Measurements from ENCODE around the gene DNPEP.
"Not testable (repeated sequence)": the region's sequence is repeated elsewhere in the genome, so short reads cannot be mapped to it uniquely, and the experiment has no call there.

DNPEP gene

GRCh38 chr2:219399716-219400478, 12.2 kb upstream of the DNPEP start:
- H3K4me3 ChIP-seq (ENCODE audit: low read length), result no peak overlapping the region
- TF ChIP-seq, protein P1, sequence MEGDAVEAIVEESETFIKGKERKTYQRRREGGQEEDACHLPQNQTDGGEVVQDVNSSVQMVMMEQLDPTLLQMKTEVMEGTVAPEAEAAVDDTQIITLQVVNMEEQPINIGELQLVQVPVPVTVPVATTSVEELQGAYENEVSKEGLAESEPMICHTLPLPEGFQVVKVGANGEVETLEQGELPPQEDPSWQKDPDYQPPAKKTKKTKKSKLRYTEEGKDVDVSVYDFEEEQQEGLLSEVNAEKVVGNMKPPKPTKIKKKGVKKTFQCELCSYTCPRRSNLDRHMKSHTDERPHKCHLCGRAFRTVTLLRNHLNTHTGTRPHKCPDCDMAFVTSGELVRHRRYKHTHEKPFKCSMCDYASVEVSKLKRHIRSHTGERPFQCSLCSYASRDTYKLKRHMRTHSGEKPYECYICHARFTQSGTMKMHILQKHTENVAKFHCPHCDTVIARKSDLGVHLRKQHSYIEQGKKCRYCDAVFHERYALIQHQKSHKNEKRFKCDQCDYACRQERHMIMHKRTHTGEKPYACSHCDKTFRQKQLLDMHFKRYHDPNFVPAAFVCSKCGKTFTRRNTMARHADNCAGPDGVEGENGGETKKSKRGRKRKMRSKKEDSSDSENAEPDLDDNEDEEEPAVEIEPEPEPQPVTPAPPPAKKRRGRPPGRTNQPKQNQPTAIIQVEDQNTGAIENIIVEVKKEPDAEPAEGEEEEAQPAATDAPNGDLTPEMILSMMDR (conservative IDR thresholded peaks at IDR 0.05; ENCODE audit: low read depth, low read length), result no peak
- no peak for DNase-seq (ENCODE audit: low read depth)

DNA sequence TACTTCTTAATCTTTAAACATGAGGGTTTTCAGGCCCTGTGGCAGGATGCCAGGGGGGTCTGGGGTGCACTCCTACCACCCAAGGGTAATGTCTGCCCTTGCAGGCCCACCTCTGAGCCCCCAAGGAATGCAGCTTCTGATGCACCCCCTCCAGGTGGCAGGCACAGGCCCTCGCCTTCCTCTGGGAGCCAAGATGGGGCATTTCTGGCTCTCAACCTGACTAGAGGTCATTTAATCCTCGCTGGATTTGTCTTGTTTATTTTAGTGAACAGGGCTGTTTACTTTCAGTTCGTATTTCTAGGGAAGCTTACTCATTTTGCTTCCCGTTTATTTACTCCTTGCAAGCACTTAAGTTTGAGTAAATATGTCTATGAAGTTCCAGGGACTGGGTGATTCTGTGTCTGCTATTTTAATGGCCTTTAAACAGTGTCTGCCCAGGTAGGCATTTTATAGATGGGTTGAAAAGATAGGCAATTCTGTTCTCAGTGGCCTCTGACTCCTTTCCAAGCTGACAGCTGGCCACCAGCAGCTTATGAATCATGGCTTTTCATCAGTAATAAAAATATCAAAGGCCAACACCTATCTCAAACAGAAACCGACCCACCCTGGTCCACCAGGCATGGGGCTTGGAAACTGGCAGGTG, 11.1 kb upstream of the DNPEP start:
- DNase-seq (ENCODE audit: low read depth), result no peak
- H3K4me3 ChIP-seq (ENCODE audit: low read length), result no peak overlapping the region
- TF ChIP-seq, protein P1 (conservative IDR thresholded peaks at IDR 0.05; ENCODE audit: low read depth, low read length), result no peak

DNA sequence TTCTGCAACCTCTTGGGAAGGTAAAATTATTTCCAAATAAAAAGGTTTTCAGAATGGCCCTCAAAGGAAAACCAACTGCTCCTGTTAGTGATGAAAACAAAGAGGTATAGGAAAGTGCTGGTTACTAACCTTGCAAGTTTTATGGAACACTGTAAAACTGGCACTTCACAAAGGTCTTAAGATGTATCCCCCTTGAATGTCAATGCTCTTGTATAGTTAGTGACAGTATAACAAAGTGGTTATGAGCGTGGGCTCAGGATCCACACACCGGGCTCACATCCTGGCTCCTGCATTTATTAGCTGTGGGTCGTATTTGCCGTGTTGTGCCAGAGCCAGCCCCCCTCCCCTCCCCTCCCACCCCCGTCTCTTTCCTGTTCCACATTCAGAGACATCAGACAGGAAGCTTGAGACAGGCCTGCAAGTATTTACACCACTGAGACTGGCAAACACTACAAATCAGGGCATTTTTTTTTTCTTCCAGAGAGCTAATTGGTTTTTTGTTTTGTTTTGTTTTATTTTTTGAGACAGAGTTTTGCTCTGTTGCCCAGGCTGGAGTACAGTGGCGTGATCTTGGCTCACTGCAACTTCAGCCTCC, 9.2 kb upstream of the DNPEP start:
- no peak overlapping the region for H3K4me3 ChIP-seq (ENCODE audit: low read length)
- TF ChIP-seq, protein P1 (conservative IDR thresholded peaks at IDR 0.05; ENCODE audit: low read depth, low read length), result no peak
- no peak for DNase-seq (ENCODE audit: low read depth)

DNA sequence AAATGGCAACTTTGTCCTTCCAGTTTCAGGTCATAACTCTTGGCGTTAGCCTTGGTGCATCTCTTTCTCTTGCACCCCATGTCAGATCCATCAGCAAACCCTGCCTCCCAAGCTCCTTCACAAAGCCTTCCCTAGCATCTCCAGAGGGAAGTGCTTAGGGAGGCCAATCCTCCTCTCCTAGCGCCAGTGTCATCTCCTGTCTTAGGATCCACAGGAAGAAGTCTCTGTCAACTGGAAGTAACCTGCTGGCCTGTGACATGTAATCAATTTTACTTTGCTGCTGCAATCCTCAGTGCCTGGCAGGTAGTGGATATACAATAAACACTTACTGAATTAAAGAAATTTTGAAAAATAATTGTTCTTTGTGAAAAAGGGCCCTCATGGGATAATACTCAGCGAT, 7.9 kb upstream of the DNPEP start:
- TF ChIP-seq, protein P1 (conservative IDR thresholded peaks at IDR 0.05; ENCODE audit: low read depth, low read length), result no peak
- no peak for DNase-seq (ENCODE audit: low read depth)

DNA sequence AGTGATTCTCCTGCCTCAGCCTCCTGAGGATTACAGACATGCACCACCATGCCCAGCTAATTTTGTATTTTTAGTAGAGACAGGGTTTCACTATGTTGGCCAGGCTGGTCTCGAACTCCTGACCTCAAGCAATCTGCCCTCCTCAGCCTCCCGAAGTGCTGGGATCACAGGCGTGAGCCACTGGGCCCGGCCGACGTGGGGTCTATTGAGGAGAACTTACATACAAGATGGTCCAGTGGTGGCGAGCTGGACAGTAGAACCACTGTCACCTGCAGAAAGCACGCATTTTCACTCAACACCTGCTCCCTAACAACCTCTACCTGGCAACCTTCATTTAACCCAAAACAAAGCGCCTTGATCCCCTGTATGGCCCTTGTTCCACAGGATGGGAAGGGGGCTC, 7.3 kb upstream of the DNPEP start:
- not testable (repeated sequence) for H3K4me3 ChIP-seq (ENCODE audit: low read length); DNase-seq (ENCODE audit: low read depth)

More for the DNA sequence above, 7.9 kb upstream of the DNPEP start:
- no peak overlapping the region for H3K4me3 ChIP-seq (ENCODE audit: low read length)

- H3K4me3 ChIP-seq (ENCODE audit: low read length), result no peak overlapping the region
- TF ChIP-seq, protein P1 (conservative IDR thresholded peaks at IDR 0.05; ENCODE audit: low read depth, low read length), result no peak
- DNase-seq (ENCODE audit: low read depth), result no peak
Observed at GRCh38 chr2:219392754-219393153, 5.0 kb upstream of the DNPEP start.

- no peak for DNase-seq (ENCODE audit: low read depth)
- peak overlapping the region; percentile 44 for H3K4me3 ChIP-seq (ENCODE audit: low read length)
- TF ChIP-seq, protein P1 (conservative IDR thresholded peaks at IDR 0.05; ENCODE audit: low read depth, low read length), result no peak
Observed at GRCh38 chr2:219388907-219389156, 1.1 kb upstream of the DNPEP start.
